Activated naive CD4-positive, alpha-beta T cell treated with anti-CD3 and anti-CD28 coated beads, Interleukin-2, amount 10 ng/mL, durations not matched to agents 5 hours and 36 hours (primary cell): ENCODE results near the gene FOXP4. TPM values are rescaled to one million over a fixed set of nuclear protein-coding genes. Genes with fewer than 3 reads are reported as not detected.

Experiments
- microRNA-seq: library from miRNA; unstranded; fragments of <30 nt; microRNA quantifications from one replicate; pipeline ENCODE4 v1.2.0, GENCODE V29; 2022; ENCODE audit warnings: borderline microRNAs expressed, borderline replicate concordance
- total RNA-seq, 2 experiments: library from RNA; stranded (reverse); gene quantifications; one replicate each; pipeline ENCODE4 v1.2.3, GENCODE V29; 2021

Gene FOXP4, protein sequence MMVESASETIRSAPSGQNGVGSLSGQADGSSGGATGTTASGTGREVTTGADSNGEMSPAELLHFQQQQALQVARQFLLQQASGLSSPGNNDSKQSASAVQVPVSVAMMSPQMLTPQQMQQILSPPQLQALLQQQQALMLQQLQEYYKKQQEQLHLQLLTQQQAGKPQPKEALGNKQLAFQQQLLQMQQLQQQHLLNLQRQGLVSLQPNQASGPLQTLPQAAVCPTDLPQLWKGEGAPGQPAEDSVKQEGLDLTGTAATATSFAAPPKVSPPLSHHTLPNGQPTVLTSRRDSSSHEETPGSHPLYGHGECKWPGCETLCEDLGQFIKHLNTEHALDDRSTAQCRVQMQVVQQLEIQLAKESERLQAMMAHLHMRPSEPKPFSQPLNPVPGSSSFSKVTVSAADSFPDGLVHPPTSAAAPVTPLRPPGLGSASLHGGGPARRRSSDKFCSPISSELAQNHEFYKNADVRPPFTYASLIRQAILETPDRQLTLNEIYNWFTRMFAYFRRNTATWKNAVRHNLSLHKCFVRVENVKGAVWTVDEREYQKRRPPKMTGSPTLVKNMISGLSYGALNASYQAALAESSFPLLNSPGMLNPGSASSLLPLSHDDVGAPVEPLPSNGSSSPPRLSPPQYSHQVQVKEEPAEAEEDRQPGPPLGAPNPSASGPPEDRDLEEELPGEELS
- 10 to 100 TPM; 12.2 to 12.5 TPM for total RNA-seq

DNA sequence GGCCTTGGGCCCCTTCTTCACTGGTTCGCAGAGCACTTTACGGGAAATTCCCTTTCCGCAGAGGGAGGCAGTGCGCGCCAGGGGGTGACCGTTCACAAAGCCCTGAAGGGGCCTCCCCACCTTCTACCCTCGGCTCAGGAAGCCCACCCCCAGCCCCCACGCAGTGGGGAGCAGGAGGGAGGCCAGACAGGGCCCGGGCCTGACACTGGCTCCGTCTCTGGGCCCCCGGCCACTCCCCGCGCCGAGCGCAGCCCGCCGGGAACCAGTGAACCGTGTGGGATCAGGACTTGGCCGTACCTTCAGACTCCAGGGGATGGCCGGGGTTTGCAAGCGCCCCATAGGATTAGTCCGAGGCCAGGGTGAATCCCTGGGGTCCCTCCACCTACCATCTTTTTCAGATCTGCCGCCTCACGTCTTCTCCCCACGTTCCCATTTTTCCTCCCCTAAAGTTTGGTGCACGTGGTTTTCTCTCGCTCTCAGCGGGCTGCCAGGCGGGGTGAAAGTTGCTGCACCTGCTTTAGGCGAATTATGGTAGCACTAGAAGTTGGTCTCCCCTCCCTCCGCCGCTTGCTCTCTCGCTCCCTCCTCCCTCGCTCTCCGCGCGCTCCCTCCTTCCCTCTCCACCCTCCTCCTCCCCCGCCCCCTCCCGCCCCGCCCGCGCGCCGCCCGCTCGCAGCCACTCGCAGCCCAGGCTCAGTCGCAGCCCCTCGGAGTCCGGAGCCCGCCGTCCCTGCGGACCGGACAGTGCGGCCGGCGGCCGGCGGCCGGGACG, at the start of gene FOXP4:
TSS of gene FOXP4 (plus strand) at position 679 of the 772 bp plus-strand sequence. CDS start 19,380 bp downstream, outside the sequence.

GRCh38 chr6:41638002-41638934, 92.1 kb downstream of the FOXP4 start, which contains the start of gene MDFI:
Gene MDFI, plus strand, starts transcription at chr6:41638468. Its CDS starts 282 bp downstream, at chr6:41638750.

Small RNA genes within 50 kb of the gene (microRNA-seq; reads per million reads assigned to microRNA genes)
- not detected for gene MIR4641

Other genes starting within 250 kb of the FOXP4 start
- not detected for gene NCR2, start 210.8 kb upstream of the FOXP4 start, total RNA-seq
- not detected for gene MDFI, start 92.1 kb downstream of the FOXP4 start, total RNA-seq
- 10 to 100 TPM; 17.0 to 18.2 TPM for gene TFEB, start 189.2 kb downstream of the FOXP4 start, total RNA-seq
- not detected for gene PGC, start 201.0 kb downstream of the FOXP4 start, total RNA-seq
- gene FRS3, start 233.5 kb downstream of the FOXP4 start, total RNA-seq, result 1 to 10 TPM; 4.6 to 5.3 TPM
- gene PRICKLE4, start 234.4 kb downstream of the FOXP4 start, total RNA-seq, result under 1 TPM in 1 of 2 experiments, not detected in 1; 0.66 TPM
- gene TOMM6, start 241.3 kb downstream of the FOXP4 start, total RNA-seq, result 100 to 1,000 TPM; 148 to 164 TPM